ENCODE measurements around the gene RFNG.

DNA sequence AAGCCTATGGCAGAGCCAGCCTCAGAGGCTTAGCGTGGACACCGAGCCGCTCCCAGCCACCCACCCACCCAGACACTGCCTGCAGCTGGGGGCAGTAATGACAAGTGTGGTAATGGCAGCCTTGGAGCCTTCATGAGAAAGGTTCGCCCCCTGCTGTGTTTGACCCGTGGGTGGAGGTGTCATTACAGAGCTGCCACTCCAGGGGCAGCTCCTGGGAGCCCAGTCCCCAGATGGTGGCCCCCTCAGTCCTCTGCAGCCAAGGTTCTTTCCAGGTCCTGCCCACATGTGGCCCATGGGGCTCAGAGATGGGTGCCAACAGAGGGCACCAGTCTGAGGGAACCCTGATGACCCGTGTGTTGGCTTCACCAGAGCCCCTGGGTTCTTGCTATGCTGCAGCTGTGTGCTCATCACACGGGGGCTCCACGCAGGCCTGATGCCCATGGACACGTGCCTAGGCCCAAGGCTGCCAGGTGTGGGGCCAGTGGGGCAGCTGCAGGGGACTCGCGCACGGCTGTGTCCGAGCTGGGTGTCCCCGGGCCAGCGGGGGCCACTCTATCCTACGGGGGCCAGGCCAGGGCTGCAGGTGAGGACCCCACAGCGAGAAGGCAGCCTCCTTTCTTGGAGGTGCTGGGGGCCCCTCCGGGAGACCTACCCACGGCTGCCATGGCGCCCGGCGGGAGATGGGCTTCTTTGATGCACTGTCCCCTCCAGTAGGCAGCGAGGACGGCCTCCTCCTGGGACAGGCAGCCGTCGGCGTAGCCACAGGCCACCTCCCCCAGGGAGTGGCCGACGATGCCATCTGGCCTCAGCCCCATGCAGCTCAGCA, 38.3 kb upstream of the RFNG start:
- TF ChIP-seq, protein P1, sequence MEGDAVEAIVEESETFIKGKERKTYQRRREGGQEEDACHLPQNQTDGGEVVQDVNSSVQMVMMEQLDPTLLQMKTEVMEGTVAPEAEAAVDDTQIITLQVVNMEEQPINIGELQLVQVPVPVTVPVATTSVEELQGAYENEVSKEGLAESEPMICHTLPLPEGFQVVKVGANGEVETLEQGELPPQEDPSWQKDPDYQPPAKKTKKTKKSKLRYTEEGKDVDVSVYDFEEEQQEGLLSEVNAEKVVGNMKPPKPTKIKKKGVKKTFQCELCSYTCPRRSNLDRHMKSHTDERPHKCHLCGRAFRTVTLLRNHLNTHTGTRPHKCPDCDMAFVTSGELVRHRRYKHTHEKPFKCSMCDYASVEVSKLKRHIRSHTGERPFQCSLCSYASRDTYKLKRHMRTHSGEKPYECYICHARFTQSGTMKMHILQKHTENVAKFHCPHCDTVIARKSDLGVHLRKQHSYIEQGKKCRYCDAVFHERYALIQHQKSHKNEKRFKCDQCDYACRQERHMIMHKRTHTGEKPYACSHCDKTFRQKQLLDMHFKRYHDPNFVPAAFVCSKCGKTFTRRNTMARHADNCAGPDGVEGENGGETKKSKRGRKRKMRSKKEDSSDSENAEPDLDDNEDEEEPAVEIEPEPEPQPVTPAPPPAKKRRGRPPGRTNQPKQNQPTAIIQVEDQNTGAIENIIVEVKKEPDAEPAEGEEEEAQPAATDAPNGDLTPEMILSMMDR (conservative IDR thresholded peaks at IDR 0.05) = no peak
- no peak for TF ChIP-seq EZH2 (IDR thresholded peaks at IDR 0.05; ENCODE audit: low read depth)

Measured in PC-9 (cell line).